GM18951 (cell line): ENCODE results near the gene MTOR.
"Not testable (repeated sequence)": the region's sequence is repeated elsewhere in the genome, so short reads cannot be mapped to it uniquely, and the experiment has no call there.

Experiments
- POLR2A ChIP-seq: IDR thresholded peaks from 4 replicates; pipeline ENCODE4 v1.6.1; 2011; ENCODE audit warnings: mild to moderate bottlenecking; ENCODE audit not compliant: insufficient read length, insufficient read depth; ENCODE audit errors: extremely low read depth
- in situ Hi-C: fragments of 300-500 bp; cut with MboI; formaldehyde crosslinking; loops from one replicate; pipeline ENCODE4 v1.12.0; 2022; ENCODE audit warnings: low sequenced_read_pairs, mixed read lengths, inconsistent platforms; ENCODE audit not compliant: unreplicated experiment

The MTOR gene

GRCh38 chr1:11174261-11174942 lies 87.9 kb downstream of the MTOR start:
- in situ Hi-C loops, result no loop called here
- no peak for TF ChIP-seq POLR2A

GRCh38 chr1:11170102-11170501 lies 92.2 kb downstream of the MTOR start:
- TF ChIP-seq POLR2A, result no peak
- in situ Hi-C loops, result no loop called here

GRCh38 chr1:11169202-11169601 lies 93.1 kb downstream of the MTOR start:
- no peak for TF ChIP-seq POLR2A
- in situ Hi-C loops, result no loop called here

GRCh38 chr1:11168731-11169130 lies 93.6 kb downstream of the MTOR start:
- in situ Hi-C loops, result no loop called here
- no peak for TF ChIP-seq POLR2A

DNA sequence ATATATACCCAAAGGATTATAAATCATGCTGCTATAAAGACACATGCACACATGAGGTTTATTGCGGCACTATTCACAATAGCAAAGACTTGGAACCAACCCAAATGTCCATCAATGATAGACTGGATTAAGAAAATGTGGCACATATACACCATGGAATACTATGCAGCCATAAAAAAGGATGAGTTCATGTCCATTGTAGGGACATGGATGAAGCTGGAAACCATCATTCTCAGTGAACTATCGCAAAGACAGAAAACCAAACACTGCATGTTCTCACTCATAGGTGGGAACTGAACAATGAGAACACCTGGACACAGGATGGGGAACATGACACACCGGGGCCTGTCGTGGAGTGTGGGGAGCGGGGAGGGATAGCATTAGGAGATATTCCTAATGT lies 95.6 kb downstream of the MTOR start:
- in situ Hi-C loops, result not testable (repeated sequence)

DNA sequence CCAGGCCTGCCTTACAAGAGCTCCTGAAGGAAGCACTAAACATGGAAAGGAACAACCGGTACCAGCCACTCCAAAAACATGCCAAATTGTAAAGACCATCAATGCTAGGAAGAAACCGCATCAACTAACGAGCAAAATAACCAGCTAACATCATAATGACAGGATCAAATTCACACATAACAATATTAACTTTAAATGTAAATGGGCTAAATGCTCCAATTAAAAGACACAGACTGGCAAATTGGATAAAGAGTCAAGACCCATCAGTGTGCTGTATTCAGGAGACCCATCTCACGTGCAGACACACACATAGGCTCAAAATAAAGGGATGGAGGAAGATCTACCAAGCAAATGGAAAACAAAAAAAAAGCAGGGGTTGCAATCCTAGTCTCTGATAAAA lies 99.6 kb downstream of the MTOR start:
- in situ Hi-C loops, result not testable (repeated sequence)

GRCh38 chr1:11158720-11159321 lies 103.5 kb downstream of the MTOR start:
- in situ Hi-C loops, result no loop called here
- TF ChIP-seq POLR2A, result no peak

DNA sequence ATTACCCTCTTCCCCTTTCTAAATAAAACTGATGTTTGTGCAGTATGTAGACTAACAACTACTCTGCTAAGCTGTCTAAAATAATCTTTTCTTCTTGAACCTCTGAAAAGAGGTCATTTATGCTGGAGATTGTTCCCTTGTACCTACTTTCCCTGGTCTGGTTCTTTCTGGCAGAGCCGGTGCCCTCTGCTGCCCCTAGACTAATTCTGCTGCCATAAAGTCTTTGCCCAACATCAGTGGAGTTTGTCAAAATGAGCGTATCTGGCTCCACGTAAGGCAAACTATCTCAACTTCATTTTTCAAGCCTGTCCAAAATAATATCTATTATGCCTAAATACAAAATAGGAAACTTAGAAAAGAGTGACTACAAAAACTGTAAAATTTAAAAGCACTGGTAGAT lies 104.1 kb downstream of the MTOR start:
- in situ Hi-C loops, result no loop called here

GRCh38 chr1:11157867-11158266 lies 104.5 kb downstream of the MTOR start:
- TF ChIP-seq POLR2A, result no peak
- in situ Hi-C loops, result no loop called here

More for the DNA sequence above, 104.1 kb downstream of the MTOR start:
- no peak for TF ChIP-seq POLR2A

DNA sequence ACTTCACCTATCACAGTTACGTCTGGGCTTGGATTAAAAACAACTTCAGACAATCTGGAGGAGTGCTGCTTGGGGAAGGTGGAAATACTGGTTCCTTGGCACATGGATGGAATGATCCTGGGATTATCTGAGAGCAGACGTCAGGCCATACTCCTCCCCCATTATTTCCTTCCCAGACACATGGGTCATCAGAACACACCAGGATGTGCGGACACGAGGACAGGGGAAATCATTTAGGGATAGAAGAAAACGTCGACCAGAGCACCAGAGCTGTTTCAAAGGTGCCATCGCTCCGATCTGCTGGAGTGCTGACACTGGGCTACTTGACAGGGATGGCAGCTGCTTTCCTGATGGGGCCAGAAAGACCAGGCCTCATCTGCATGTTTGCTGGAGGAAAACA lies 105.0 kb downstream of the MTOR start:
- TF ChIP-seq POLR2A, result no peak
- in situ Hi-C loops, result no loop called here

- in situ Hi-C loops, result no loop called here
- TF ChIP-seq POLR2A, result no peak
Observed at GRCh38 chr1:11156963-11157362, 105.4 kb downstream of the MTOR start.

DNA sequence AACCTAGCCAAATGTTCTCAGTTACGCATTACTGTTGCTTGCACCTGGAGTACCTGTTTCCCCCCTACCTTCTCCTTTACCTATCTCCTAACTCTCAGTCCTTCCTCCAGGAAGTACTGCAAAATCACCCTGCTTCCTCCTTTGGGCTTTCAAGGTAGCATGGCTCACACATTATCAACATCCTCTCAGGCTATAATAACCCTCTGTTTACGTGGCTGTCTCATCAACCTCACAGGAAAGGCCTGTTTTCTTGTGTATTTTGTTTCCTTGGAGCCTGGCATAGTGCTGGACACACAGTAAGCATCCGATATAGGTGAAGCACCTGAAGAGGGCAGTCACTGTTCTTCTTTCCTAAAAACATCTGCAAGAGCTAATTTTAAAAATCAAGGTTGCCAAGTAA lies 105.9 kb downstream of the MTOR start:
- TF ChIP-seq POLR2A, result no peak
- in situ Hi-C loops, result no loop called here

- in situ Hi-C loops, result no loop called here
- TF ChIP-seq POLR2A, result no peak
Observed at GRCh38 chr1:11153184-11153583, 109.2 kb downstream of the MTOR start.

- in situ Hi-C loops, result no loop called here
- no peak for TF ChIP-seq POLR2A
Observed at GRCh38 chr1:11152755-11153154, 109.6 kb downstream of the MTOR start.
